ENCODE measurements around the gene VPS33B. TPM values are rescaled to one million over a fixed set of nuclear protein-coding genes. Genes with fewer than 3 reads are reported as not detected.

VPS33B gene
- total RNA-seq, 4 donors from 2014 or later, result 7.4 to 13.9 (median 12.4) TPM

DNA sequence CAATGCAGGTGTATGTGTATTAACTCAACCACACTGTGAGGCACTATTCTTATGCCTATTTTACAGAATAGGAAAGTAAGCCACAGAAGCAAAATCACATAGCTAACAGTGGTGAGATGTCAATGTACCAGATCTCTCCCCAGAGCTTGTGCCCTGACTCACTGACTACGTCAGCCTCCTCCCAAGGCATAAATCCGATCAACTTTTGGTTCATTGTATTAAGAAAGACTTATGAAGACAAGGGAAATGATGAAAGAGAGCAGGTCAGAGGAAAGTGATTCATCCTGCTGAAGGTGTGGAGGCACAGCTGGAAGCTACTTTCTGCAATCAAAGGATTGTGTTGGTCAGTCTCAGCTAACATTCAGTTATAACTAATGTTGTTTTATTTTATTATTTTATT lies 44.6 kb upstream of the VPS33B start:
- no peak for TF ChIP-seq POLR2A (IDR thresholded peaks at IDR 0.05)
- TF ChIP-seq, protein P1, sequence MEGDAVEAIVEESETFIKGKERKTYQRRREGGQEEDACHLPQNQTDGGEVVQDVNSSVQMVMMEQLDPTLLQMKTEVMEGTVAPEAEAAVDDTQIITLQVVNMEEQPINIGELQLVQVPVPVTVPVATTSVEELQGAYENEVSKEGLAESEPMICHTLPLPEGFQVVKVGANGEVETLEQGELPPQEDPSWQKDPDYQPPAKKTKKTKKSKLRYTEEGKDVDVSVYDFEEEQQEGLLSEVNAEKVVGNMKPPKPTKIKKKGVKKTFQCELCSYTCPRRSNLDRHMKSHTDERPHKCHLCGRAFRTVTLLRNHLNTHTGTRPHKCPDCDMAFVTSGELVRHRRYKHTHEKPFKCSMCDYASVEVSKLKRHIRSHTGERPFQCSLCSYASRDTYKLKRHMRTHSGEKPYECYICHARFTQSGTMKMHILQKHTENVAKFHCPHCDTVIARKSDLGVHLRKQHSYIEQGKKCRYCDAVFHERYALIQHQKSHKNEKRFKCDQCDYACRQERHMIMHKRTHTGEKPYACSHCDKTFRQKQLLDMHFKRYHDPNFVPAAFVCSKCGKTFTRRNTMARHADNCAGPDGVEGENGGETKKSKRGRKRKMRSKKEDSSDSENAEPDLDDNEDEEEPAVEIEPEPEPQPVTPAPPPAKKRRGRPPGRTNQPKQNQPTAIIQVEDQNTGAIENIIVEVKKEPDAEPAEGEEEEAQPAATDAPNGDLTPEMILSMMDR (IDR thresholded peaks at IDR 0.05), result no peak
- Histone ChIP-seq H3K9me3 (no peaks in the 10 kb centered on the region), H3K4me3 (replicated peaks in 1 of 3) (no peak overlapping the region), H3K27me3 (no peaks in the 10 kb centered on the region), H3K36me3 (no peaks in the 10 kb centered on the region), H3K4me1 (no peaks in the 10 kb centered on the region), H3K27ac (no peak overlapping the region)
- intact Hi-C loops (cut with DNase I), result no loop called here
- no peak for DNase-seq
- WGBS, 2 donors, result 88 to 91% methylated on average over 2 of the region's 2 CpGs

DNA sequence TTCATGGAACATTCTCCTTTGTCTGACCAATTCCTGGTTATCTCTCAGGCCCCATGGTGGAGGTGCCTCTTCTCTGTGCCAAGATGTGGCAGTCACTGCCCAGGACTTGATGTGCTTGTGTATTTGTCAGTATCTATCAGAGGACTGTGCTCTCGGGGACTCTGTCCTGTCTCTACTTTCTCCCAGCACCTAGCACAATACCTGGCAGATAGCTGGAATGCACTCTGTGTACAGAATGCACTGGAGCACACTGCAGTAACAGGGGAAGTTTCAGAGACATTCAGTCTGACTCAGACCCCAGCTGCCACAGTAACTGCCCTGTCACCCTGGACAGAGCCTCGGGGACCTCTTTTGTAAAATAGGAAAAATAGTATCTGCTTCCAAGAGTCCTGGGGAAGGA lies 43.1 kb upstream of the VPS33B start:
- H3K27me3 ChIP-seq, result no peaks in the 10 kb centered on the region
- intact Hi-C loops (cut with DNase I), result no loop called here
- no peaks in the 10 kb centered on the region for H3K36me3 ChIP-seq
- 61 to 69% methylated on average over 2 of the region's 2 CpGs for WGBS, 2 donors
- TF ChIP-seq POLR2A (IDR thresholded peaks at IDR 0.05), result no peak
- TF ChIP-seq, protein P1 (IDR thresholded peaks at IDR 0.05), result no peak
- no peaks in the 10 kb centered on the region for H3K4me1 ChIP-seq
- no peaks in the 10 kb centered on the region for H3K9me3 ChIP-seq
- H3K27ac ChIP-seq, result no peak overlapping the region
- no peak overlapping the region for H3K4me3 ChIP-seq (replicated peaks in 1 of 3)
- no peak for DNase-seq

DNA sequence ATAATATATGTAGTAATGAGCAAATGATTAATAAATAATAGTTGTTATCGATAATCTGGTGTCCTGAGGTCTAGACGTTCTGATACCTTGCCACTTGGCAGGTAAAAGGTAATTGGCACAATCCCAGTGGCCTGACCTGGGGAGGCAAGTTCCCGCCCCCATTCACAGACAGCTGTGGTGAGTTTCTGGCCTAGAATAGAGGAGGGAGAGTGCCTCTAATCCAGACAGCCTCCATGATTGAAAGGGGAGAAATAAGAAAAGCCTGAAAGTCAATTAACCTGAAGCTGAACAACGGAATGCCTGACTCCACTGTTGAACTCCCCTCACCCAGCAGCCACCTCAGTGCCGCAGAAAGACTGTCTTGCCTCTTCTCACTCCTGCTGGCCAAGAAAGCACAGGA lies 39.6 kb upstream of the VPS33B start:
- no peak for DNase-seq
- Histone ChIP-seq H3K4me1 (no peaks in the 10 kb centered on the region), H3K27ac (no peak overlapping the region), H3K27me3 (no peaks in the 10 kb centered on the region), H3K4me3 (replicated peaks in 1 of 3) (no peak overlapping the region), H3K36me3 (no peaks in the 10 kb centered on the region), H3K9me3 (no peaks in the 10 kb centered on the region)
- TF ChIP-seq, protein P1 (IDR thresholded peaks at IDR 0.05), result no peak
- no peak for TF ChIP-seq POLR2A (IDR thresholded peaks at IDR 0.05)
- intact Hi-C loops (cut with DNase I), result no loop called here
- WGBS, 2 donors, result 60 to 66% methylated on average over 5 of the region's 5 CpGs

DNA sequence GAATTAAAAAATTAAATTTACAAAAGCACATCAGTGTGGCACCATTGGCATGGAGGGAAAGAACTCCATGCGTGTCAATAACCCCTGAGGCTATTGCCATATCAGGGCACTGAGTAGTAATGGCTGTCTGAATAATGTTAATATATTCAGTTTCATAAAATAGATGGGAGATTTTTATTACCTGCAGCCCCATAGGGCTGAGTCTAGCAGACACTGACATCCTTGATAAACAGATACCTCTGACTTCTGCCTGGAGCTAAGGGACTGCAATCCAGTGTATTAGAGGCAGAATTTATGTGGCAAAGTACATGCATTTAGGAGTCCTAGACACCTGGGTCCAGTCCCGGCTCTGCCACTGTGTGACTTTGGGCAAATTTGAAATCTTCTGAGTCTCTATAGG lies 38.8 kb upstream of the VPS33B start:
- Histone ChIP-seq H3K27ac (no peak overlapping the region), H3K4me3 (replicated peaks in 1 of 3) (no peak overlapping the region), H3K9me3 (no peaks in the 10 kb centered on the region), H3K27me3 (no peaks in the 10 kb centered on the region), H3K4me1 (no peaks in the 10 kb centered on the region), H3K36me3 (no peaks in the 10 kb centered on the region)
- DNase-seq, result no peak
- intact Hi-C loops (cut with DNase I), result no loop called here
- WGBS, 2 donors, result 85 to 99% methylated on average over 2 of the region's 2 CpGs
- TF ChIP-seq, protein P1 (IDR thresholded peaks at IDR 0.05), result no peak
- TF ChIP-seq POLR2A (IDR thresholded peaks at IDR 0.05), result no peak

DNA sequence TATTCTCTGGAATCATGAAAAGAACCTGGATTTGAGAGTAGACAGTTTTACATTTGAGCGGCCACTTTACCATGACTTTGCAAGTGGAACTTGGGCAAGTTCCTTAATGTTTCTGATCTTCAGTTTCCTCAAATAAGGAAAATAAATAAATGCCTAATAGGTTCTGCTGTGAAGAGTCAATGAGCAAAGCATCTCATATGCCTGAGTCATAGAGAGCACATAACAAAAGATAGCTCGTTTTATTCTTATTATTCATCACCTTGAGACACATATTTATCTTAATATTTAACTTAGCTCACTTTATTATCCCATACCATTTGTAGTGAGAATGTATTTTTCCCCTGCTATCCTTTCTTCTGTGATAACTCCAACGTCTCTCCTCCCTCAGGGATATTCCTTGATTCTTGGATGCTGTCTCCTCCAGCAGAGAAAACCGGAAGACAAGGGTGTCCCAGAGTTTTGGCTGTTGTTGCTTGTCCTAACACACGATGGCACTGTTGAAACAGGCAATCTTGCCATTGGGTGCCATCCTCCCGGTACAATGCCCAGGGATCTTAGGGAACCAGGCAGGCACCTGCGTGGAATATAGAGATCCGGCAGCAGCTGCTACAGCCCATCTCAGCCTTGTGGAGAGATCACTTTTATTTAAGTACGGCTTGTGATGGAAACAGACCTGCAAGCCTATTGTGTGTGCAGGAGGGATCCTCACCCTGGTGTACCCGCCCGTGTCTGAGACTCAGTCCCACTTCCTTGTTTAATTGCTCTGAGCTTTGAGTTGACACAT lies 33.3 kb upstream of the VPS33B start:
- no peak overlapping the region for H3K27ac ChIP-seq
- no peaks in the 10 kb centered on the region for H3K4me1 ChIP-seq
- peak; percentile 53 to 60 for DNase-seq
- no peaks in the 10 kb centered on the region for H3K36me3 ChIP-seq
- TF ChIP-seq POLR2A (IDR thresholded peaks at IDR 0.05), result no peak
- TF ChIP-seq, protein P1 (IDR thresholded peaks at IDR 0.05), result peak in 5 of 6 experiments; percentile 54 to 73 (median 65)
- H3K9me3 ChIP-seq, result no peaks in the 10 kb centered on the region
- intact Hi-C loops (cut with DNase I), result loop anchor here (2.0 kb wide), 1 partner anchor 215 kb away; no protein-coding TSS in a partner anchor
- 26 to 28% methylated on average over 11 of the region's 11 CpGs for WGBS, 2 donors
- H3K4me3 ChIP-seq (replicated peaks in 1 of 3), result no peak overlapping the region
- no peaks in the 10 kb centered on the region for H3K27me3 ChIP-seq

Data from thyroid gland (tissue), 4 donors.